SK-N-DZ (cell line): ENCODE data around the gene SH3BP1.
A peak's percentile ranks its signal among the peaks of the same experiment; 100 is the strongest.

Experiments used
- DNase-seq: peaks from one replicate; pipeline ENCODE4 v3.0.0-alpha.2; 2015; ENCODE audit warnings: low spot score

The SH3BP1 gene

GRCh38 chr22:37658133-37659065, 18.9 kb downstream of the SH3BP1 start, which contains the start of gene PDXP:
Gene PDXP (plus strand): TSS chr22:37658723. CDS start chr22:37658783, 60 bp downstream.
- peak; percentile 100 for DNase-seq

- DNase-seq = no peak
Observed at GRCh38 chr22:37659066-37659896, 19.8 kb downstream of the SH3BP1 start.

GRCh38 chr22:37659897-37660708, 20.6 kb downstream of the SH3BP1 start:
- DNase-seq = no peak

GRCh38 chr22:37660709-37661045, 21.2 kb downstream of the SH3BP1 start:
- DNase-seq = no peak

- DNase-seq = peak; percentile 77
Observed at GRCh38 chr22:37661160-37661924, 21.9 kb downstream of the SH3BP1 start.

GRCh38 chr22:37662039-37662438, 22.6 kb downstream of the SH3BP1 start:
- no peak for DNase-seq

- no peak for DNase-seq
Observed at GRCh38 chr22:37663521-37664140, 24.2 kb downstream of the SH3BP1 start.

- no peak for DNase-seq
Observed at GRCh38 chr22:37664249-37665101, 25.0 kb downstream of the SH3BP1 start.

GRCh38 chr22:37665487-37665886, 26.0 kb downstream of the SH3BP1 start:
- DNase-seq = no peak

GRCh38 chr22:37669586-37669985, 30.1 kb downstream of the SH3BP1 start:
- DNase-seq = no peak

- DNase-seq = no peak
Observed at GRCh38 chr22:37672206-37672919, 32.9 kb downstream of the SH3BP1 start.

GRCh38 chr22:37672920-37673455, 33.5 kb downstream of the SH3BP1 start:
- no peak for DNase-seq

GRCh38 chr22:37674248-37674647, 34.8 kb downstream of the SH3BP1 start:
- DNase-seq = no peak

GRCh38 chr22:37674951-37675929, 35.8 kb downstream of the SH3BP1 start, which contains the start of gene LGALS1:
Gene LGALS1 (plus strand): TSS chr22:37675636. CDS start chr22:37675703, 67 bp downstream.
- peak; percentile 76 for DNase-seq

GRCh38 chr22:37675930-37676735, 36.7 kb downstream of the SH3BP1 start:
- DNase-seq = no peak
